ENCODE results near the gene SAMD5.

GRCh38 chr6:147548921-147549475, 40.5 kb downstream of the SAMD5 start:
- TF ChIP-seq CTCF (conservative IDR thresholded peaks at IDR 0.05 in 1 of 2, IDR thresholded peaks at IDR 0.05 in 1 of 2; ENCODE audit: low read depth in 1 of 2, low read length in 2 of 2) (no peak), EZH2 (IDR thresholded peaks at IDR 0.05; ENCODE audit: low read length, missing control alignments) (no peak)
